ENCODE data around the gene THBS2.
"Not testable (repeated sequence)": the region's sequence is repeated elsewhere in the genome, so short reads cannot be mapped to it uniquely, and the experiment has no call there.

THBS2 gene

GRCh38 chr6:169263836-169264608, 10.4 kb upstream of the THBS2 start:
- no peaks in the 10 kb centered on the region for H3K9me2 ChIP-seq (replicated peaks; ENCODE audit: insufficient read depth, low read length)
- H3K9me3 ChIP-seq (replicated peaks; ENCODE audit: insufficient read depth, low read length), result no peaks in the 10 kb centered on the region
- no peaks in the 10 kb centered on the region for H3K79me2 ChIP-seq (ENCODE audit: low read length)
- H2AFZ ChIP-seq (ENCODE audit: low read length), result no peak overlapping the region
- H3K4me1 ChIP-seq (ENCODE audit: low read length), result no peaks in the 10 kb centered on the region
- no peaks in the 10 kb centered on the region for H3K36me3 ChIP-seq (replicated peaks; ENCODE audit: insufficient read depth, low read length)
- H4K20me1 ChIP-seq (ENCODE audit: insufficient read depth, low read length), result no peaks in the 10 kb centered on the region
- no peak overlapping the region for H3K4me3 ChIP-seq (ENCODE audit: low read length)
- H3F3A ChIP-seq (ENCODE audit: insufficient read depth, low read length), result no peaks in the 10 kb centered on the region
- TF ChIP-seq CTCF (IDR thresholded peaks at IDR 0.05; ENCODE audit: low read length) (no peak), EZH2 (optimal IDR thresholded peaks at IDR 0.05; ENCODE audit: low read depth, low read length) (no peak), EZH2phosphoT487 (IDR thresholded peaks at IDR 0.05; ENCODE audit: low read length) (no peak)
- H3K4me2 ChIP-seq (ENCODE audit: low read depth, low read length), result no peak overlapping the region
- H3K9ac ChIP-seq (ENCODE audit: low read length), result no peak overlapping the region
- no peak overlapping the region for H3K27ac ChIP-seq (ENCODE audit: low read length)
- no peak for DNase-seq
- H3K27me3 ChIP-seq (replicated peaks; ENCODE audit: insufficient read depth, low read length), result no peaks in the 10 kb centered on the region

GRCh38 chr6:169263374-169263773, 9.7 kb upstream of the THBS2 start:
- Histone ChIP-seq H3K4me2 (ENCODE audit: low read depth, low read length) (no peak overlapping the region), H4K20me1 (ENCODE audit: insufficient read depth, low read length) (no peaks in the 10 kb centered on the region), H2AFZ (ENCODE audit: low read length) (no peak overlapping the region), H3K4me3 (ENCODE audit: low read length) (no peak overlapping the region), H3K36me3 (replicated peaks; ENCODE audit: insufficient read depth, low read length) (no peaks in the 10 kb centered on the region), H3F3A (ENCODE audit: insufficient read depth, low read length) (no peaks in the 10 kb centered on the region), H3K9ac (ENCODE audit: low read length) (no peak overlapping the region), H3K9me2 (replicated peaks; ENCODE audit: insufficient read depth, low read length) (no peaks in the 10 kb centered on the region), H3K9me3 (replicated peaks; ENCODE audit: insufficient read depth, low read length) (no peaks in the 10 kb centered on the region), H3K79me2 (ENCODE audit: low read length) (no peaks in the 10 kb centered on the region), H3K27ac (ENCODE audit: low read length) (no peak overlapping the region), H3K27me3 (replicated peaks; ENCODE audit: insufficient read depth, low read length) (no peaks in the 10 kb centered on the region), H3K4me1 (ENCODE audit: low read length) (no peaks in the 10 kb centered on the region)
- TF ChIP-seq EZH2 (optimal IDR thresholded peaks at IDR 0.05; ENCODE audit: low read depth, low read length), result no peak
- no peak for TF ChIP-seq CTCF (IDR thresholded peaks at IDR 0.05; ENCODE audit: low read length)
- TF ChIP-seq EZH2phosphoT487 (IDR thresholded peaks at IDR 0.05; ENCODE audit: low read length), result no peak
- DNase-seq, result no peak

- H3K36me3 ChIP-seq (replicated peaks; ENCODE audit: insufficient read depth, low read length); H3K4me2 ChIP-seq (ENCODE audit: low read depth, low read length); H3K4me3 ChIP-seq (ENCODE audit: low read length); H3K27ac ChIP-seq (ENCODE audit: low read length); H3F3A ChIP-seq (ENCODE audit: insufficient read depth, low read length); H3K4me1 ChIP-seq (ENCODE audit: low read length); H3K9me2 ChIP-seq (replicated peaks; ENCODE audit: insufficient read depth, low read length); H2AFZ ChIP-seq (ENCODE audit: low read length); H4K20me1 ChIP-seq (ENCODE audit: insufficient read depth, low read length); DNase-seq; H3K9ac ChIP-seq (ENCODE audit: low read length); H3K9me3 ChIP-seq (replicated peaks; ENCODE audit: insufficient read depth, low read length); H3K79me2 ChIP-seq (ENCODE audit: low read length); H3K27me3 ChIP-seq (replicated peaks; ENCODE audit: insufficient read depth, low read length): not testable (repeated sequence)
Measured at GRCh38 chr6:169262602-169263001, 9.0 kb upstream of the THBS2 start.

GRCh38 chr6:169256518-169256917, 2.9 kb upstream of the THBS2 start:
- H3F3A ChIP-seq (ENCODE audit: insufficient read depth, low read length), result no peaks in the 10 kb centered on the region
- H3K27ac ChIP-seq (ENCODE audit: low read length), result no peak overlapping the region
- no peak overlapping the region for H3K9ac ChIP-seq (ENCODE audit: low read length)
- no peaks in the 10 kb centered on the region for H3K36me3 ChIP-seq (replicated peaks; ENCODE audit: insufficient read depth, low read length)
- DNase-seq, result no peak
- no peak overlapping the region for H3K4me2 ChIP-seq (ENCODE audit: low read depth, low read length)
- H2AFZ ChIP-seq (ENCODE audit: low read length), result no peak overlapping the region
- no peak overlapping the region for H3K4me3 ChIP-seq (ENCODE audit: low read length)
- no peaks in the 10 kb centered on the region for H3K9me2 ChIP-seq (replicated peaks; ENCODE audit: insufficient read depth, low read length)
- no peaks in the 10 kb centered on the region for H3K27me3 ChIP-seq (replicated peaks; ENCODE audit: insufficient read depth, low read length)
- no peaks in the 10 kb centered on the region for H4K20me1 ChIP-seq (ENCODE audit: insufficient read depth, low read length)
- no peaks in the 10 kb centered on the region for H3K79me2 ChIP-seq (ENCODE audit: low read length)
- no peaks in the 10 kb centered on the region for H3K9me3 ChIP-seq (replicated peaks; ENCODE audit: insufficient read depth, low read length)
- no peaks in the 10 kb centered on the region for H3K4me1 ChIP-seq (ENCODE audit: low read length)
- TF ChIP-seq EZH2phosphoT487 (IDR thresholded peaks at IDR 0.05; ENCODE audit: low read length) (no peak), EZH2 (optimal IDR thresholded peaks at IDR 0.05; ENCODE audit: low read depth, low read length) (no peak), CTCF (IDR thresholded peaks at IDR 0.05; ENCODE audit: low read length) (no peak)
